Measurements from ENCODE around the gene CHAC1.

DNA sequence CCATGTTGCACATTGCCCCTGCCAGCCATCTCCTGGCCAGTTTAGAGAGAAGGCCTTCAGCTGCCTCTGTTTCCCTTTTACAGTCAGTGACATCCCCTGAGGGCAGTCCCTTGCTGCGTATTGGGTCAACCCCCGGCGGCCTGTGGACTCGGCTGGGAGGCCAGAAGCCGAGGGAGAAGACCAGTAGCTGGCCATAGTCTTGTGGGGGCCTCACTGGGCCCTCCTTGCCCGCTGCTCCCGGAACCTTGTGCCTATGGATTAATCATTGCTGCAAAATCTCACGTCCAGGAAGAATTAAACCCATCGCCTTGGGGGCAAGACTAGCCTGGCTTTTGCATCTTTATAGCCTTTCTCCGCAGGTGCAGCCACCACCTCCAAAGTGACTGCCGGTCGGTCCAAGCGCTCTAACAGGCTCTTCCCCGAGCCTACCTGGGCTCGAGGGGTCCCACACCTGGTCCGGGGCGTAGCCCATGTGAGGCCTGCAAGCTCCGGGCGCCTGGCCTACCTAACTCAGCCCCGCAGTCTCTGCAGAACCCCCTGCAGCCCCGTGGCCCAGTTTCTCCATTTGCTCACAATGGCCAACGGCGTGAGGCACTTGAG lies 870 bp upstream of the CHAC1 start:
- TF ChIP-seq, protein P1, sequence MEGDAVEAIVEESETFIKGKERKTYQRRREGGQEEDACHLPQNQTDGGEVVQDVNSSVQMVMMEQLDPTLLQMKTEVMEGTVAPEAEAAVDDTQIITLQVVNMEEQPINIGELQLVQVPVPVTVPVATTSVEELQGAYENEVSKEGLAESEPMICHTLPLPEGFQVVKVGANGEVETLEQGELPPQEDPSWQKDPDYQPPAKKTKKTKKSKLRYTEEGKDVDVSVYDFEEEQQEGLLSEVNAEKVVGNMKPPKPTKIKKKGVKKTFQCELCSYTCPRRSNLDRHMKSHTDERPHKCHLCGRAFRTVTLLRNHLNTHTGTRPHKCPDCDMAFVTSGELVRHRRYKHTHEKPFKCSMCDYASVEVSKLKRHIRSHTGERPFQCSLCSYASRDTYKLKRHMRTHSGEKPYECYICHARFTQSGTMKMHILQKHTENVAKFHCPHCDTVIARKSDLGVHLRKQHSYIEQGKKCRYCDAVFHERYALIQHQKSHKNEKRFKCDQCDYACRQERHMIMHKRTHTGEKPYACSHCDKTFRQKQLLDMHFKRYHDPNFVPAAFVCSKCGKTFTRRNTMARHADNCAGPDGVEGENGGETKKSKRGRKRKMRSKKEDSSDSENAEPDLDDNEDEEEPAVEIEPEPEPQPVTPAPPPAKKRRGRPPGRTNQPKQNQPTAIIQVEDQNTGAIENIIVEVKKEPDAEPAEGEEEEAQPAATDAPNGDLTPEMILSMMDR (conservative IDR thresholded peaks at IDR 0.05; ENCODE audit: low read length), result no peak
- no peak for TF ChIP-seq EZH2phosphoT487 (IDR thresholded peaks at IDR 0.05; ENCODE audit: borderline replicate concordance, low read depth, low read length)

Data from OCI-LY7 (cell line).